Measurements from ENCODE around the gene ZNHIT1.
"Not testable (repeated sequence)": the region's sequence is repeated elsewhere in the genome, so short reads cannot be mapped to it uniquely, and the experiment has no call there.

ZNHIT1 gene

DNA sequence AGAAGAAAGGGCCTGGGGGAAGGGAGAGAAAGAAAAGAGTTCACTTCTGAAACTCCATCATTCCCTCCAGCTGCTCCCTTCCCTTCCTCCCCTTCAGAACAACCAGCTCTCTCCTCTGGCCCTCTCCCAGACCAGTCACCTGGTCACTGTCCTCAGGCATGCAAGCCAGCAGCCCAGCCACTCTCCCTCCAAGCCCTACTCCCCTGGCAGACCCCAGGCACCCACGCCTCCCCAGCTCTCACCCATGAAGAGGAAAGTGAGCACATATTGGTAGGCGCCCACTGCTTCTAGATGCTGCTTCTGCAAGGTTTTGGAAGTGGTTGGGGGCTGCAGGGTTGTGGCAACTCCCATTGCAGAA lies 17.5 kb upstream of the ZNHIT1 start:
- H3K27ac ChIP-seq = no peak overlapping the region
- DNase-seq (ENCODE audit: low spot score) = no peak
- TF ChIP-seq, protein P1, sequence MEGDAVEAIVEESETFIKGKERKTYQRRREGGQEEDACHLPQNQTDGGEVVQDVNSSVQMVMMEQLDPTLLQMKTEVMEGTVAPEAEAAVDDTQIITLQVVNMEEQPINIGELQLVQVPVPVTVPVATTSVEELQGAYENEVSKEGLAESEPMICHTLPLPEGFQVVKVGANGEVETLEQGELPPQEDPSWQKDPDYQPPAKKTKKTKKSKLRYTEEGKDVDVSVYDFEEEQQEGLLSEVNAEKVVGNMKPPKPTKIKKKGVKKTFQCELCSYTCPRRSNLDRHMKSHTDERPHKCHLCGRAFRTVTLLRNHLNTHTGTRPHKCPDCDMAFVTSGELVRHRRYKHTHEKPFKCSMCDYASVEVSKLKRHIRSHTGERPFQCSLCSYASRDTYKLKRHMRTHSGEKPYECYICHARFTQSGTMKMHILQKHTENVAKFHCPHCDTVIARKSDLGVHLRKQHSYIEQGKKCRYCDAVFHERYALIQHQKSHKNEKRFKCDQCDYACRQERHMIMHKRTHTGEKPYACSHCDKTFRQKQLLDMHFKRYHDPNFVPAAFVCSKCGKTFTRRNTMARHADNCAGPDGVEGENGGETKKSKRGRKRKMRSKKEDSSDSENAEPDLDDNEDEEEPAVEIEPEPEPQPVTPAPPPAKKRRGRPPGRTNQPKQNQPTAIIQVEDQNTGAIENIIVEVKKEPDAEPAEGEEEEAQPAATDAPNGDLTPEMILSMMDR (conservative IDR thresholded peaks at IDR 0.05; ENCODE audit: low read depth) = no peak
- CTCF ChIA-PET = interaction anchor here (0.8 to 2.1 kb wide), 4 partner anchors 8 to 305 kb away, joined by 3 to 5 read pairs (median 4); partner anchors contain the start of gene ACHE
- POLR2A ChIA-PET (ENCODE audit: low non-redundant PET) = no interaction called here

DNA sequence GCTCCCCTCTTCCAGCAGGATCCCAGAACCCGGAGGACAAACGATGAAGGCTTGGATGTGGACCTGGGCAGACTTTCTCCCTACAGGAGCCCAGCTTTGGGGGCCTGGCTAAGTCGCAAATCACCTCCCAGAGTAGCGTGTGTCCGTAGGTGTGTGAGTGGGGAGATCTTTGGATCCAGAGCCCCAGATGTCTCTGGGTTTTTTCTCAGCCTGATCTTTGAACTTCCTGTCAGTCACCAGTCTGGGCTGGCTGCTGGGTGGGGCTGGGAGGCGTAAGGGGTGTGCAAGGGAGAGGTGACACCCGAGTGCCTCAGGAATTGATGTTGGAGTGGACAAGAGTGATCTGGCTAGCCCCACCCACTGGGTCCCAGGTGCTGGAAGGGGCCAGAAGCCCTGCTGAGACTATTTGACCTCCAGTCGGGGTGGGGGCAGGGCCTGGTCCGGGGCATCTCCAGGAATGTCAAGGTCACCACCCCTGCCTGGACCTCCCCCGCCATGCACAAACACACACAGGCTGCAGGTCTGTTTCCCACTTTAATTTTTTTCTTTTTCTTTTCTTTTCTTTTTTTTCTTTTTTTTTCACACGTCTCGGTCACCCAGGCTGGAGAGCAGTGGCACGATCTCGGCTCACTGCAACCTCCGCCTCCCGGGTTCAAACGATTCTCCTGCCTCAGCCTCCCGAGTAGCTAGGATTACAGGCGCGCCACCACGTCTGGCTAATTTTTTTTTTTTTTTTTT lies 16.9 kb upstream of the ZNHIT1 start, which contains the start of gene MOGAT3:
MOGAT3 (minus strand) TSS at position 175 of the 738 bp plus-strand sequence. CDS start 182 bp downstream, outside the sequence.
- H3K27ac ChIP-seq = no peak within 1 kb of the TSS
- TF ChIP-seq, protein P1 (conservative IDR thresholded peaks at IDR 0.05; ENCODE audit: low read depth) = no peak
- ChIA-PET CTCF (interaction anchor here (0.6 to 2.1 kb wide), 4 partner anchors 9 to 306 kb away, joined by 3 to 5 read pairs (median 4); partner anchors contain the start of gene ACHE), POLR2A (ENCODE audit: low non-redundant PET) (no interaction called here)
- no peak for DNase-seq (ENCODE audit: low spot score)

DNA sequence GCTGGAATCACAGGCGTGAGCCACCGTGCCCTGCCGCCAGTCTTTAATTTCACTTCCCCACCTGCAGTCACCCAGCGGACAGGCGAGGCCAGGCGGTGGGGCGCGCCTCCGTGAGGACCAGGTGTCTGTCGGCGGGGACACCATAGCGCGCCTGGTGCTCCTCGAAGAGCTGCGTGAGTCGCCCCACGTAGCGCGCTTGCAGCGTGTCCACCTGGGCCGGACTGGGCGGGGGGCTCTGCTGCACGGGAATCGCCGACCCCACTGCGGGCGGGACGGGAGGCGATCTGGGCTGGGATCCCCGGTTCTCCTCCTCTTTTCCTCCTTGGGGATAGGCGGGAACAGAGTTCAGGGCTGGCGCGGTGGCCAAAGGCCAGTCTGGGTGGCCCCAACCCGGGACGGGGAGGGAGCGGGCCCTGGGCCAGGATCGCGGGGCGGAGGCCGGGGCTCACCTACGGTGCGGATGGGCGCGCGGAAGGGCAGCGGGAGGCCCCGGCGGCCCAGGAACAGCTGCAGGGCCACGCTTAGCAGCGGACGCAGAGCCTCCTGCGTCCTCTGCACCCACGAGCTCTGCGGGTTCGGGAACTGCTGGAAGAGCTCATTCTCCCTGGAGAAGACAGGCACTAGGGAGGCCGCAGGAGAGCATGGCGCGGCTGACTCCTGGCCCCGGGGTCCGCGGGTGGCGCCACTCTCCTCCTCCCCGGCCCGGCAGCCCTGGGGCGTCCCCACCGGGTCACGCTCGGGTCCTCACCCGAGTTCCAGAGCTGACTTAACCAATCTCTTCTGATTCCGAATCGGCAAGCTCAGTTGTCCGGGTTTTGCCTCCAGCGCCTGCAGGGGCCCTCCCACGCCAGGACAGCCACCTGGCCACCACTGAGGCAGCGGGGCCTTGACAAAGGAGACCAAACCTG lies 16.0 kb upstream of the ZNHIT1 start:
- POLR2A ChIA-PET (ENCODE audit: low non-redundant PET) = no interaction called here
- CTCF ChIA-PET = interaction anchor here (0.5 to 2.1 kb wide), 3 partner anchors 44 to 307 kb away, joined by 3 to 5 read pairs (median 4); partner anchors contain the start of gene ACHE
- DNase-seq (ENCODE audit: low spot score) = no peak
- H3K27ac ChIP-seq = no peak overlapping the region
- TF ChIP-seq, protein P1 (conservative IDR thresholded peaks at IDR 0.05; ENCODE audit: low read depth) = no peak

DNA sequence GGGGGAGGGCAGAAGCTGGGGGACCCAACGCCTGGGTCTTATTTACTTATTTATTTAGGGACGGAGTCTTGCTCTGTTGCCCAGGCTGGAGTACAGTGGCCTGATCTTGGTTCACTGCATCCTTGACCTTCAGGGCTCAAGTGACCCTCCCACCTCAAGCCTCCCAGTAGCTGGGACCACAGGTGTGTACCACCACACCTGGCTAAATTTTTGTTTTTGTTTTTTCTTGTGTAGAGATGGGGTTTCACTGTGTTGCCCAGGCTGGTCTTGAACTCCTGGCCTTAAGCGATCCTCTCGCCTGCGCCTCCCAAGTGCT lies 15.4 kb upstream of the ZNHIT1 start:
- TF ChIP-seq, protein P1 (conservative IDR thresholded peaks at IDR 0.05; ENCODE audit: low read depth) = no peak
- H3K27ac ChIP-seq = no peak overlapping the region
- POLR2A ChIA-PET (ENCODE audit: low non-redundant PET) = no interaction called here
- DNase-seq (ENCODE audit: low spot score) = no peak
- CTCF ChIA-PET = interaction anchor here (0.5 kb wide), 1 partner anchor 43 kb away, joined by 4 read pairs; no protein-coding TSS in a partner anchor

DNA sequence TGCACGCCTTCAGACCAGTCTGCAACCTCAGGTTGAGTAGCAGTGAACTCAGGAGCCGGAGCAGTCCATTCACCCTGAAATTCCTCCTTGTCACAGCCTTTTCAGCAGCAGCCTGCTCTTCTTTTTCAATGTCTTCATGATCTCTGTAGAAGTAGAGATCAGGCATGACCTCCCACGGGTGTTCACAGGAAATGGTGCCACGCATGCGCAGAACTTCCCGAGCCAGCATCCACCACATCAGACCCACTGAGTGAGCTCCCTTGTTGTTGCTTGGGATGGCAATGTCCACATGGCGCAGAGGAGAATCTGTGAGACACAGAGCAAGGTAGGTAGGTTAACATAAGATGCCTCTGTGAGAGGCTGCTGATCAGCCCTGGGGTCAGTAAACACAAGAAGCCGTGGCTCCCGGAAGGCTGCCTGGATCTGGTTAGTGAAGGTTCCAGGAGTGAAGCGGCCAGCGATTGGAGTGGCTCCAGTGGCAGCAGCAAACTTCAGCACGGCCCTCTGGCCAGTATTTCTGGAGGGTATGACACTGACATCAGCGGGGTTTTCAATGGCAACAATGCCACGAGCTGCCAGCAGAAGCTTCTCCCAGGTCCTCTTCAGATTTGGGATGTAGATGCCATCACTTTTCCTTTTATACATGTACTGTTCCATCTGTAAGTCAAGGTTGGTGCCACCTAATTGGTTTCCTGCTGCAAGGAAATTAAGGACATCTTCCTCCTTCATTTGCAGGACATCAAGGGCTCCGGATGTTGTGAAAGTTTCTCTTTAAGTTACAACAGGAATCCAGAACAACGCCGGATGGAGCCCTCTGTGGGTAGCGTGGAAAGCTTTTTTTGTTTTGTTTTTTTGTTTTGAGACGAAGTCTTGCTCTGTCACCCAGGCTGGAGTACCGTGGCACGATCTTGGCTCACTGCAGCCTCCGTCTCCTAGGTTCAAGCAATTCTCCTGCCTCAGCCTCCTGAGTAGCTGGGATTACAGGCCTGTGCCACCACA lies 13.9 kb upstream of the ZNHIT1 start:
- POLR2A ChIA-PET (ENCODE audit: low non-redundant PET); DNase-seq (ENCODE audit: low spot score); H3K27ac ChIP-seq: not testable (repeated sequence)
- CTCF ChIA-PET = interaction anchor here (0.7 to 1.4 kb wide), 4 partner anchors 11 to 323 kb away, joined by 3 to 5 read pairs (median 3); no protein-coding TSS in a partner anchor

DNA sequence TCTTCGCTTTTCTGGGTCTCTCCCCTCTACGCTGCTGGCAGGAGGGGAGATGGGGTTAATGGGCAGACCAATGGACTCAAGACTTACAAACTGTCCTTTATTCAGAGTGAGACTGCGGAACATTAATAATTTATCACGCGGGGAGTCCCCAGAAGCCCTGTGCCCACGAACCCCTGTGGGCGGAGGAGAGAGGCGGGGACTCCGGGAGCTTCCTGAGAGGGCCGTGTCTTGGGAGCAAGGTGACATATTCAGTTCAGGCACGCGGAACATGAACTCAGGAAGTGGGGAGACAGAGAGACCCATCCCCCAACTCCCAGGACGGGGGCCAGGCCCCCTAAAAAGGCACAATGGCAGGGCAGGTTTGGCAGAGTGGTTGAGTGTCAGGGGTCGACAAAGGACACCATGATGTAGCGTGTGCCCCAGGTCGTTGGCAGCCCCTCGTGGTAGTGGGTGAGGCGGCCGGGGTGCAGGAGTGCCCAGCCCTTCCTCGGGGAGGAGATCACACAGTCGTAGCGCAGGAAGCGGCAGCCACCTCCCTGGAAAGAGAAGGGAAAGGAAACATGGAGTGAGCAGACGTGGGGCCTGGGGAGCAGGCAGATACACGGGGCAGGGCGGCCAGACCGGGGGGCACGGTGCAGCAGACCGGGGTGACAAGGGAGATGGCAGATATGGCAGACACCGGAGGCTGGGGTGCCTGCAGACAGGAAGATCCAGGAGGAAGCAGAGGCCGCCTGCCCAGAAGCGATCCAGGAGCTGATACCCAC lies 11.9 kb upstream of the ZNHIT1 start:
- TF ChIP-seq, protein P1 (conservative IDR thresholded peaks at IDR 0.05; ENCODE audit: low read depth) = no peak
- 0 out of 2 replicates have a peak overlapping the region, but pooled peaks have one; percentile 1 for H3K27ac ChIP-seq
- no peak for DNase-seq (ENCODE audit: low spot score)
- ChIA-PET POLR2A (ENCODE audit: low non-redundant PET) (interaction anchor here (0.7 kb wide), 1 partner anchor 23 kb away, joined by 3 read pairs; no protein-coding TSS in a partner anchor), CTCF (interaction anchor here (0.5 kb wide), 1 partner anchor 62 kb away, joined by 6 read pairs; no protein-coding TSS in a partner anchor)

Data from RWPE1 (cell line).